HepG2 (cell line): ENCODE results near the gene KIFC1. TPM values are rescaled to one million over a fixed set of nuclear protein-coding genes. Genes with fewer than 3 reads are reported as not detected.
A peak's percentile ranks its signal among the peaks of the same experiment; 100 is the strongest.

ENCODE experiments used
- DNMT1 ChIP-seq: sonication (generic); formaldehyde crosslinking; IDR thresholded peaks from 2 replicates; pipeline ENCODE4 v1.5.1; 2020; ENCODE audit warnings: mild to moderate bottlenecking, missing genetic modification reagents
- EZH2 ChIP-seq: conservative IDR thresholded peaks from 2 replicates; pipeline ENCODE4 v1.6.1; 2012; ENCODE audit warnings: mild to moderate bottlenecking, low read depth, low read length, moderate library complexity
- HMG20B ChIP-seq: conservative IDR thresholded peaks from 2 replicates; pipeline ENCODE4 v1.6.1; 2016; ENCODE audit warnings: missing genetic modification reagents, missing compliant biosample characterization
- HNF4A ChIP-seq: sonication (generic); formaldehyde crosslinking; IDR thresholded peaks from 2 replicates; pipeline ENCODE4 v1.4.0; 2020; ENCODE audit warnings: missing genetic modification reagents
- NONO ChIP-seq, 2 experiments: fragments of 450-650 bp in 1 of 2; sonication (generic) in 1 of 2; formaldehyde crosslinking in 1 of 2; IDR thresholded peaks in 1 of 2; conservative IDR thresholded peaks in 1 of 2; 2 replicates each; pipeline versions ENCODE4 v1.6.1 to v1.8.0; 2017 to 2022; ENCODE audit warnings: mild to moderate bottlenecking in 1 of 2, missing genetic modification reagents in 1 of 2, moderate library complexity in 1 of 2
- RERE ChIP-seq: IDR thresholded peaks from 2 replicates; pipeline ENCODE4 v1.6.1; 2016; ENCODE audit warnings: low read depth, missing genetic modification reagents, missing compliant biosample characterization
- SP1 ChIP-seq, 2 experiments: fragments of 450-650 bp in 1 of 2; sonication (generic) in 1 of 2; formaldehyde crosslinking in 1 of 2; IDR thresholded peaks; 2 replicates each; pipeline versions ENCODE4 v1.4.0 to v1.6.1; 2016 to 2020; ENCODE audit warnings: missing genetic modification reagents in 1 of 2
- TEAD2 ChIP-seq: sonication (generic); formaldehyde crosslinking; IDR thresholded peaks from 2 replicates; pipeline ENCODE4 v1.9.0; 2021; ENCODE audit warnings: missing genetic modification reagents
- ZBTB40 ChIP-seq, 2 experiments: fragments of 450-650 bp in 1 of 2; sonication (generic) in 1 of 2; formaldehyde crosslinking in 1 of 2; IDR thresholded peaks; 2 replicates each; pipeline versions ENCODE4 v1.6.1 to v1.8.0; 2016 to 2022; ENCODE audit warnings: antibody characterized with exemption in 1 of 2, mild to moderate bottlenecking in 1 of 2, missing genetic modification reagents in 1 of 2
- ZNF343 ChIP-seq: sonication (generic); formaldehyde crosslinking; IDR thresholded peaks from 2 replicates; pipeline ENCODE4 v1.4.0; 2020; ENCODE audit warnings: mild to moderate bottlenecking, missing genetic modification reagents
- ZNF367 ChIP-seq: sonication (generic); formaldehyde crosslinking; IDR thresholded peaks from 2 replicates; pipeline ENCODE4 v1.4.0; 2020; ENCODE audit warnings: missing genetic modification reagents, borderline replicate concordance
- ZNF704 ChIP-seq: sonication (generic); formaldehyde crosslinking; IDR thresholded peaks from 2 replicates; pipeline ENCODE4 v1.8.1; 2023; ENCODE audit warnings: mild to moderate bottlenecking, inconsistent platforms, moderate library complexity, missing genetic modification reagents, borderline replicate concordance
- polyA plus RNA-seq, 8 experiments: library from polyadenylated mRNA; depleted of rRNA in 3 of 8; stranded (reverse) in 7 of 8; unstranded in 1 of 8; fragments of >200 nt; fragmentation: Illumina TruSeq in 4 of 8; extraction: Trizol in 4 of 8; gene quantifications; 2 replicates each; pipeline versions ENCODE4 v1.2.1 to v1.2.3, GENCODE V29; 2011 to 2016; ENCODE audit warnings: low read depth in 4 of 8, missing spikeins in 1 of 8, mixed read lengths in 1 of 8; ENCODE audit not compliant: insufficient read depth in 1 of 8
- total RNA-seq, 5 experiments: library from RNA; depleted of rRNA; stranded (reverse); fragments of >200 nt; fragmentation: Illumina TruSeq; extraction: Trizol; gene quantifications; 2 replicates each; pipeline ENCODE4 v1.2.3, GENCODE V29; 2016; ENCODE audit warnings: low read depth in 1 of 5

KIFC1 gene
- total and polyA plus RNA-seq, 2 of the 13 experiments (the other 11 are each of a cell fraction or from before 2014, with no cell fraction given), result 25.0 to 45.5 TPM

GRCh38 chr6:33410050-33410710 is 18.6 kb downstream of the KIFC1 start (continued):
- TF ChIP-seq ZNF367 (CRISPR knock-in tag) (0 out of 2 replicates have a peak, but pooled peaks have one; percentile 43), ZNF343 (CRISPR knock-in tag) (no peak), ZNF704 (CRISPR knock-in tag) (peak; percentile 86), DNMT1 (CRISPR knock-in tag) (peak; percentile 85; the same call in 1 of the 2 replicates), NONO (IDR thresholded peaks at IDR 0.05) (no peak), NONO (CRISPR knock-in tag; conservative IDR thresholded peaks at IDR 0.05) (peak; percentile 100), SP1 (IDR thresholded peaks at IDR 0.05) (no peak), SP1 (CRISPR knock-in tag; IDR thresholded peaks at IDR 0.05) (peak; percentile 78), HNF4A (CRISPR knock-in tag) (peak; percentile 53; the same call in 1 of the 2 replicates), EZH2 (no peak), HMG20B (CRISPR knock-in tag) (peak; percentile 69; the same call in 1 of the 2 replicates), ZBTB40 (IDR thresholded peaks at IDR 0.05) (no peak), ZBTB40 (CRISPR knock-in tag; IDR thresholded peaks at IDR 0.05) (peak; percentile 84), RERE (CRISPR knock-in tag) (peak; percentile 74), TEAD2 (CRISPR knock-in tag) (peak; percentile 65; the same call in 1 of the 2 replicates)
